OCI-LY1 (cell line): ENCODE data around the gene TET1.

Experiments
- H2AFZ ChIP-seq: fragments of 200-600 bp; sonication (generic), shearing (Covaris generic); 2 replicates; pipeline ENCODE4 v1.6.0; 2014; ENCODE audit warnings: antibody characterized with exemption, mild to moderate bottlenecking, low read length
- H3F3A ChIP-seq: fragments of 200-600 bp; sonication (generic), shearing (Covaris generic); 2 replicates; pipeline ENCODE4 v1.6.0; 2014; ENCODE audit warnings: mild to moderate bottlenecking, antibody characterized with exemption, low read length, moderate library complexity; ENCODE audit not compliant: insufficient read depth
- H3K27ac ChIP-seq: fragments of 200-600 bp; sonication (generic); 2 replicates; pipeline ENCODE4 v1.5.1; 2014; ENCODE audit warnings: low read length, mixed run types, mild to moderate bottlenecking, low read depth; ENCODE audit not compliant: poor library complexity, severe bottlenecking
- H3K27me3 ChIP-seq: fragments of 200-600 bp; sonication (generic); 2 replicates; pipeline ENCODE4 v1.6.0; 2014; ENCODE audit warnings: antibody characterized with exemption, mild to moderate bottlenecking, low read length, moderate library complexity; ENCODE audit not compliant: insufficient read depth
- H3K36me3 ChIP-seq: fragments of 200-600 bp; sonication (generic); 2 replicates; pipeline ENCODE4 v1.6.1; 2014; ENCODE audit warnings: mild to moderate bottlenecking, antibody characterized with exemption, low read length, moderate library complexity, mixed read lengths; ENCODE audit not compliant: insufficient read depth
- H3K4me1 ChIP-seq: fragments of 200-600 bp; sonication (generic); 2 replicates; pipeline ENCODE4 v1.5.1; 2014; ENCODE audit warnings: mild to moderate bottlenecking, low read length, moderate library complexity; ENCODE audit not compliant: insufficient read depth, severe bottlenecking
- H3K4me2 ChIP-seq: fragments of 200-600 bp; sonication (generic), shearing (Covaris generic); 2 replicates; pipeline ENCODE4 v1.6.1; 2014; ENCODE audit warnings: low read length
- H3K4me3 ChIP-seq: fragments of 200-600 bp; sonication (generic); 2 replicates; pipeline ENCODE4 v1.5.1; 2014; ENCODE audit warnings: low read length, low read depth, mild to moderate bottlenecking, mixed read lengths; ENCODE audit not compliant: poor library complexity, severe bottlenecking
- H3K79me2 ChIP-seq: fragments of 200-600 bp; shearing (Covaris generic); 2 replicates; pipeline ENCODE4 v1.6.1; 2016; ENCODE audit warnings: mixed run types, low read length, mixed read lengths; ENCODE audit not compliant: insufficient read depth
- H3K9ac ChIP-seq: fragments of 200-600 bp; sonication (generic), shearing (Covaris generic); 2 replicates; pipeline ENCODE4 v1.6.1; 2014; ENCODE audit warnings: mild to moderate bottlenecking, low read length, mixed read lengths
- H3K9me2 ChIP-seq: fragments of 200-600 bp; sonication (generic), shearing (Covaris generic); 2 replicates; pipeline ENCODE4 v1.6.1; 2014; ENCODE audit warnings: low read depth, mild to moderate bottlenecking, low read length, mixed read lengths
- H3K9me3 ChIP-seq: fragments of 200-600 bp; shearing (Covaris generic); 2 replicates; pipeline ENCODE4 v1.6.1; 2014; ENCODE audit warnings: low read length, mixed read lengths
- H4K20me1 ChIP-seq: fragments of 200-600 bp; sonication (generic), shearing (Covaris generic); 2 replicates; pipeline ENCODE4 v1.6.0; 2016; ENCODE audit warnings: mild to moderate bottlenecking, low read length; ENCODE audit not compliant: insufficient read depth
- EZH2 ChIP-seq: fragments of 200-600 bp; sonication (generic), shearing (Covaris generic); IDR thresholded peaks from 2 replicates; pipeline ENCODE4 v1.8.0; 2017; ENCODE audit warnings: borderline replicate concordance, mixed run types, mild to moderate bottlenecking, antibody characterized with exemption, low read length, moderate library complexity, mixed read lengths
- TF ChIP-seq, protein P1 (sequence below): fragments of 200-600 bp; sonication (generic), shearing (Covaris generic); IDR thresholded peaks from 2 replicates; pipeline ENCODE4 v1.5.1; 2017; ENCODE audit warnings: mild to moderate bottlenecking, antibody characterized with exemption, low read length, moderate library complexity, mixed read lengths

Gene TET1

DNA sequence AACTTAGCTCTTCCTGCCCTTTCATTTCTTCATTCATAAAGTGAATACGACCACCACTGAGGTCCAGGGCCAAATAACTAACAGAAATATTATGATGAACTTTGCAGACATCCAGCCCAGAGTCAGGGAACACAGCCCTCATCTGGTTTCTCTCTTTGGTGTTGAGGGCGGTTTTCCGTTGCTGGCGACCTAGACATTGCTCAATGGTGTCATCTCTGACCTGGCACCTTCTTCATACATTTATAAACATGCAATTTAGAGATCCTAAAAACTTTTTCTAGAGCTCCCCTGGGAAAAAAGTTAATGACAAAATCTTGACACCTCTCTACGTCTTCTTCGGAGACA is 324 bp upstream of the TET1 start:
- no peaks in the 10 kb centered on the region for H3K36me3 ChIP-seq
- H3F3A ChIP-seq: no peaks in the 10 kb centered on the region
- H3K27ac ChIP-seq: no peak overlapping the region
- H3K4me2 ChIP-seq: peak overlapping the region; percentile 40
- TF ChIP-seq, protein P1, sequence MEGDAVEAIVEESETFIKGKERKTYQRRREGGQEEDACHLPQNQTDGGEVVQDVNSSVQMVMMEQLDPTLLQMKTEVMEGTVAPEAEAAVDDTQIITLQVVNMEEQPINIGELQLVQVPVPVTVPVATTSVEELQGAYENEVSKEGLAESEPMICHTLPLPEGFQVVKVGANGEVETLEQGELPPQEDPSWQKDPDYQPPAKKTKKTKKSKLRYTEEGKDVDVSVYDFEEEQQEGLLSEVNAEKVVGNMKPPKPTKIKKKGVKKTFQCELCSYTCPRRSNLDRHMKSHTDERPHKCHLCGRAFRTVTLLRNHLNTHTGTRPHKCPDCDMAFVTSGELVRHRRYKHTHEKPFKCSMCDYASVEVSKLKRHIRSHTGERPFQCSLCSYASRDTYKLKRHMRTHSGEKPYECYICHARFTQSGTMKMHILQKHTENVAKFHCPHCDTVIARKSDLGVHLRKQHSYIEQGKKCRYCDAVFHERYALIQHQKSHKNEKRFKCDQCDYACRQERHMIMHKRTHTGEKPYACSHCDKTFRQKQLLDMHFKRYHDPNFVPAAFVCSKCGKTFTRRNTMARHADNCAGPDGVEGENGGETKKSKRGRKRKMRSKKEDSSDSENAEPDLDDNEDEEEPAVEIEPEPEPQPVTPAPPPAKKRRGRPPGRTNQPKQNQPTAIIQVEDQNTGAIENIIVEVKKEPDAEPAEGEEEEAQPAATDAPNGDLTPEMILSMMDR: no peak
- TF ChIP-seq EZH2: no peak
- no peaks in the 10 kb centered on the region for H4K20me1 ChIP-seq
- no peaks in the 10 kb centered on the region; the same call in none of the 2 replicates for H3K27me3 ChIP-seq
- no peak overlapping the region for H2AFZ ChIP-seq
- H3K4me3 ChIP-seq: peak overlapping the region; percentile 25
- H3K79me2 ChIP-seq: no peaks in the 10 kb centered on the region
- H3K9ac ChIP-seq: no peak overlapping the region
- peaks cover 5% of the 10 kb centered on the region for H3K4me1 ChIP-seq
- no peaks in the 10 kb centered on the region for H3K9me2 ChIP-seq
- no peaks in the 10 kb centered on the region for H3K9me3 ChIP-seq

DNA sequence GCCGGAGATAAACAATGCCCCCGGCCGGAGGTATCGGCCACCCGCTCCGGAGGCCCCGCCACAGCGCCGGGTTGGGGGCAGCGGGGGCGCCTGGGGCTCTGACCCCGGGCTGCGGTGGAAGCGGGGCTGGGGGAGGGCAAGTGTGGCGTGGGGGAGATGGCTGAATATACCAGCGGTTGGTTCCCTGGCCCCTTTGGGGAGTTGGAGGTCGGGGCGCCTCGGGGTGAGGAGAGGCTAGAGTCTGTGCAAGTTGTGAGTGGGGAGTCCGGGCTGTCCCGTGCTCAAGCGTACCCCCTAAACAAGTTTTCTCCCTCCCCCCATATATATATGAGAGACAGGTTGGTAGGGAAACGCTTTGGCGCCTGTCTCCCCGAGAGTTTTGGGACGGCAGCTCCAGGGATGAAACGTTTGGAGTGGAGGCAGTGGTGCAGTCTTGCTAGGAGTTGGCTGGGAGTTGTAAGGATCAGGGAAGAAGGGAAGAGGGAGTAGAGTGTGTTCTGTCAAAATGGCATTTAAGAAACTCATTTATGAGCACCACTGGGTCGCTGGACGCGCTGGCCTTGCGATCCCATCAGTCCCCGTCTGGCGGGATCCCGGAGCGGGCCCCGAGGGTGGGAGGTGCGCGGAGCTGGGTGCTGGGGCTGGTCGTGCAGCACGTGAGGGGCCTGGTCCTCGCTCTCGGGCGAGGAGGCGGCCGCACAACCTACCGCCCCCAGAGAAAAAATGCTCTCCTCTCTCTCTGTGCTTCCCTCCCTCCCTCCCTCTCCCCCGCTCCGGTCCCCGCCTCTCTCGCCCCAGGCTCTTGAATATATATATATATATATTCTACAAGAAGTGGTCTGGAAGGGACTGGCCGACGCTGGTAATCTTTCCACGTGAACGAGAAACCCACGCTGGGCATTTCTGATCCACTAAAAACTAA is 1.1 kb downstream of the TET1 start:
- no peaks in the 10 kb centered on the region for H3F3A ChIP-seq
- H3K27ac ChIP-seq: no peak overlapping the region
- no peaks in the 10 kb centered on the region for H4K20me1 ChIP-seq
- H3K9me2 ChIP-seq: no peaks in the 10 kb centered on the region
- H3K9ac ChIP-seq: no peak overlapping the region
- no peak overlapping the region for H2AFZ ChIP-seq
- no peak for TF ChIP-seq EZH2
- TF ChIP-seq, protein P1: no peak
- no peak overlapping the region for H3K4me2 ChIP-seq
- H3K27me3 ChIP-seq: no peaks in the 10 kb centered on the region; the same call in none of the 2 replicates
- H3K4me1 ChIP-seq: peaks cover 5% of the 10 kb centered on the region
- H3K79me2 ChIP-seq: no peaks in the 10 kb centered on the region
- no peaks in the 10 kb centered on the region for H3K9me3 ChIP-seq
- H3K36me3 ChIP-seq: no peaks in the 10 kb centered on the region
- no peak overlapping the region for H3K4me3 ChIP-seq

- H3K9ac ChIP-seq: no peak overlapping the region
- H3F3A ChIP-seq: no peaks in the 10 kb centered on the region
- no peaks in the 10 kb centered on the region; the same call in none of the 2 replicates for H3K27me3 ChIP-seq
- H3K9me3 ChIP-seq: no peaks in the 10 kb centered on the region
- H3K4me2 ChIP-seq: no peak overlapping the region
- no peak for TF ChIP-seq EZH2
- TF ChIP-seq, protein P1: no peak
- no peaks in the 10 kb centered on the region for H3K9me2 ChIP-seq
- H2AFZ ChIP-seq: no peak overlapping the region
- peaks cover 5% of the 10 kb centered on the region for H3K4me1 ChIP-seq
- no peaks in the 10 kb centered on the region for H4K20me1 ChIP-seq
- no peaks in the 10 kb centered on the region for H3K79me2 ChIP-seq
- no peak overlapping the region for H3K27ac ChIP-seq
- H3K36me3 ChIP-seq: no peaks in the 10 kb centered on the region
- no peak overlapping the region for H3K4me3 ChIP-seq
Observed at GRCh38 chr10:68561865-68562649, 1.9 kb downstream of the TET1 start.
